ENCODE measurements around the gene TMEM87A.

The TMEM87A gene

DNA sequence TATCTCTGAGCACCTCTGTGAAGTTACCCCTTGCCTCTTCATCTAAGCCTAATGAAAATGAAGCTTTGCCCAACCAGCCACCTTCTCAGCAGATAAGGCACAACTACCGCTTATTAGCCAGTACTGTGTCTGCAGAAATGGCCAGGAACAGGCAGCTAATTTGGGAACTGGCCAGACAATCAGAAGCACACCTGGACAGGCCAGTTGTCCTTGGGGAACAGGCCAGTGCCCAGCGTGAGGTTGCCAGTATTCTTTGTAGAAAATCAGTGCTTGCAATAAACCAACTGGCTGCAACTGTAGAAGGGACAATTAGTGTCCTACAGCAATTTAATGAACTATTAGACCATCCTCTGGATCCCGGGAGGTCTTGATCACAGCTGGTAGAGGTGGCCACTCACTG, 10.4 kb upstream of the TMEM87A start:
- DNase-seq = no peak
- CTCF ChIA-PET = no interaction called here
- H3K4me3 ChIP-seq (ENCODE audit: control insufficient read depth in 1 of 7, extremely low read depth in 1 of 7, insufficient read depth in 4 of 7, low read depth in 2 of 7, low read length in 6 of 7) = no peak overlapping the region
- no peaks in the 10 kb centered on the region for H3K27me3 ChIP-seq (replicated peaks in 2 of 5; ENCODE audit: control insufficient read depth in 4 of 5, insufficient read depth in 5 of 5, low read length in 4 of 5)
- POLR2A ChIA-PET = no interaction called here
- H3K36me3 ChIP-seq (ENCODE audit: control insufficient read depth in 4 of 4, insufficient read depth in 4 of 4, low read length in 3 of 4) = peaks cover 14 to 28% (median 19%) of the 10 kb centered on the region in 4 experiments
- H3K27ac ChIP-seq (ENCODE audit: insufficient read depth in 1 of 2, low read depth in 1 of 2, low read length in 2 of 2, poor library complexity in 1 of 2, severe bottlenecking in 2 of 2) = no peak overlapping the region
- peaks cover 0 to 10% (median 4%) of the 10 kb centered on the region in 4 experiments for H3K4me1 ChIP-seq (ENCODE audit: control extremely low read depth in 1 of 4, control insufficient read depth in 4 of 4, insufficient read depth in 4 of 4, low read length in 3 of 4)
- 100% methylated on average over 2 of the region's 3 CpGs for WGBS (ENCODE audit: insufficient coverage)
- no peaks in the 10 kb centered on the region for H3K9me3 ChIP-seq (ENCODE audit: control extremely low read depth in 1 of 5, control insufficient read depth in 4 of 5, insufficient read depth in 2 of 5, low read depth in 1 of 5, low read length in 4 of 5)

DNA sequence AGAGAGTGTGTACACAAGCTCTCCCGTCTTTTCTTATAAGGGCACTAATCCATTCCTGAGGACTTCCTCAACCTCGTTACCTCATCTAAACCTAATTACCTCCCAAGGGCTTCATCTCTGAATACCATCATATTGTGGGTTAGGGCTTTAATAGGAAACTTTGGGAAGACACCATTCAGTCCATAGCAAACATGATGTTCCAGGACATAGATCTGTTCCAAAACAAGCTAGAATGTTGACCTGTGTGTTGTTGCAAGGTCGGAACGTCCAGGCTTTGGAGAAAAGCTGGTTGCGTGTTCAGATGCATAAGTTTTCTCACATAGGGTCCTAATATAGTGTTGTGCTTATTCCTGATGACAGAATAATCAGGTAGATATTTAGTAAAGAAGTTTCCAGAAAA, 9.7 kb upstream of the TMEM87A start:
- H3K36me3 ChIP-seq (ENCODE audit: control insufficient read depth in 4 of 4, insufficient read depth in 4 of 4, low read length in 3 of 4) = peaks cover 13 to 30% (median 19%) of the 10 kb centered on the region in 4 experiments
- no peak overlapping the region for H3K4me3 ChIP-seq (ENCODE audit: control insufficient read depth in 1 of 7, extremely low read depth in 1 of 7, insufficient read depth in 4 of 7, low read depth in 2 of 7, low read length in 6 of 7)
- POLR2A ChIA-PET = no interaction called here
- H3K9me3 ChIP-seq (ENCODE audit: control extremely low read depth in 1 of 5, control insufficient read depth in 4 of 5, insufficient read depth in 2 of 5, low read depth in 1 of 5, low read length in 4 of 5) = no peaks in the 10 kb centered on the region
- no peaks in the 10 kb centered on the region for H3K27me3 ChIP-seq (replicated peaks in 2 of 5; ENCODE audit: control insufficient read depth in 4 of 5, insufficient read depth in 5 of 5, low read length in 4 of 5)
- no peak for DNase-seq
- CTCF ChIA-PET = interaction anchor here (0.5 kb wide), 1 partner anchor 233 kb away, joined by 3 read pairs; no protein-coding TSS in a partner anchor
- peaks cover 0 to 10% (median 4%) of the 10 kb centered on the region in 4 experiments for H3K4me1 ChIP-seq (ENCODE audit: control extremely low read depth in 1 of 4, control insufficient read depth in 4 of 4, insufficient read depth in 4 of 4, low read length in 3 of 4)
- 67% methylated on average over 3 of the region's 5 CpGs for WGBS (ENCODE audit: insufficient coverage)
- no peak overlapping the region for H3K27ac ChIP-seq (ENCODE audit: insufficient read depth in 1 of 2, low read depth in 1 of 2, low read length in 2 of 2, poor library complexity in 1 of 2, severe bottlenecking in 2 of 2)

DNA sequence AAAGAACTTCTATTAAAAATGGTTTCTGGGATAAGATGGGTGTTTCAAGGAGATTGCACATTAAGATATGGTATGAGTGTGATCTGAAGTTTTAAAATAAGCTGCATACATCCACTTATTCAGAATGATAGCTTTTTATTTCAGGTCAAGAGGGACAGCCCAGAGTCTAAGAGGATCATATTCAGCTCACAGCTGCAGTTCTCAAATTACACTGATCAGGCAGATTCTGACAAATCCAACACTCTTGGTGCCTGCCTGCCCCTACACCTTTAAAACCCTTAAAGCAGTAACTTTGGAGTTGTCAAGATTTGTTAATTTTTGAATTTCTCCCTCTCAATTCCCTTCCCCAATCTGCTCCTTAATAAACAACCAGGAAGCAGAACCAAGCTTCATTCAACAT, 9.1 kb upstream of the TMEM87A start:
- Histone ChIP-seq H3K4me3 (ENCODE audit: control insufficient read depth in 1 of 7, extremely low read depth in 1 of 7, insufficient read depth in 4 of 7, low read depth in 2 of 7, low read length in 6 of 7) (no peak overlapping the region), H3K27me3 (replicated peaks in 2 of 5; ENCODE audit: control insufficient read depth in 4 of 5, insufficient read depth in 5 of 5, low read length in 4 of 5) (no peaks in the 10 kb centered on the region), H3K36me3 (ENCODE audit: control insufficient read depth in 4 of 4, insufficient read depth in 4 of 4, low read length in 3 of 4) (peaks cover 13 to 27% (median 19%) of the 10 kb centered on the region in 4 experiments), H3K4me1 (ENCODE audit: control extremely low read depth in 1 of 4, control insufficient read depth in 4 of 4, insufficient read depth in 4 of 4, low read length in 3 of 4) (peaks cover 0 to 10% (median 4%) of the 10 kb centered on the region in 4 experiments), H3K27ac (ENCODE audit: insufficient read depth in 1 of 2, low read depth in 1 of 2, low read length in 2 of 2, poor library complexity in 1 of 2, severe bottlenecking in 2 of 2) (no peak overlapping the region), H3K9me3 (ENCODE audit: control extremely low read depth in 1 of 5, control insufficient read depth in 4 of 5, insufficient read depth in 2 of 5, low read depth in 1 of 5, low read length in 4 of 5) (no peaks in the 10 kb centered on the region)
- ChIA-PET CTCF (interaction anchor here (0.5 kb wide), 1 partner anchor 234 kb away, joined by 3 read pairs; no protein-coding TSS in a partner anchor), POLR2A (no interaction called here)
- no peak for DNase-seq

- H3K4me1 ChIP-seq (ENCODE audit: control extremely low read depth in 1 of 4, control insufficient read depth in 4 of 4, insufficient read depth in 4 of 4, low read length in 3 of 4) = peaks cover 7 to 29% (median 18%) of the 10 kb centered on the region in 4 experiments
- ChIA-PET CTCF (interaction anchor here (0.8 kb wide), 1 partner anchor 10 kb away, joined by 3 read pairs; no protein-coding TSS in a partner anchor), POLR2A (interaction anchor here (1.0 kb wide), 1 partner anchor 26 kb away, joined by 4 read pairs; no protein-coding TSS in a partner anchor)
- no peak overlapping the region for H3K4me3 ChIP-seq (ENCODE audit: control insufficient read depth in 1 of 7, extremely low read depth in 1 of 7, insufficient read depth in 4 of 7, low read depth in 2 of 7, low read length in 6 of 7)
- DNase-seq = peak; percentile 11 to 71 (median 64)
- H3K36me3 ChIP-seq (ENCODE audit: control insufficient read depth in 4 of 4, insufficient read depth in 4 of 4, low read length in 3 of 4) = peaks cover 9 to 27% (median 18%) of the 10 kb centered on the region in 4 experiments
- H3K27me3 ChIP-seq (replicated peaks in 2 of 5; ENCODE audit: control insufficient read depth in 4 of 5, insufficient read depth in 5 of 5, low read length in 4 of 5) = no peaks in the 10 kb centered on the region
- WGBS (ENCODE audit: insufficient coverage) = no CpG with 5 or more reads among the region's 3 CpGs
- peak overlapping the region in 1 of 2 experiments; percentile 32 for H3K27ac ChIP-seq (ENCODE audit: insufficient read depth in 1 of 2, low read depth in 1 of 2, low read length in 2 of 2, poor library complexity in 1 of 2, severe bottlenecking in 2 of 2)
- H3K9me3 ChIP-seq (ENCODE audit: control extremely low read depth in 1 of 5, control insufficient read depth in 4 of 5, insufficient read depth in 2 of 5, low read depth in 1 of 5, low read length in 4 of 5) = no peaks in the 10 kb centered on the region
These were observed 6.0 kb upstream of the TMEM87A start for GRCh38 chr15:42279234-42279723.

DNA sequence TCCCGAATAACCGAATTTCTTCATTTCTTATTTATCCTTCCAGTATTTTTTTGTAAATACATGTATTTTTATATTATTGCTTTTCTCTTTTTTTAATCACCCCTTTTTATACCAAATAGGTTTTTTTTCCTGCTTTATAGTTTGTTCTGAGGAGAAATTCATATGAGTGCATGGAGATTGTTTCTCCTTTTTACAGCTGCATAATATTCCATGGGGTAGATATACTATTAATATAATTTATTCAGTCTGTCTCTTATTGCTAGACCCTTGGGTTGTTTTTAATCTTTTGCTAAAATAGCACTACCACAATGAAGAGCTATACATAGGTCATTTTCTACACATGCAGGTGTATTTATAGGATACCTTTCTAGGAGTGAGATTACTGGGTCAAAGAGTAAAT, 3.5 kb upstream of the TMEM87A start:
- H3K27ac ChIP-seq (ENCODE audit: insufficient read depth in 1 of 2, low read depth in 1 of 2, low read length in 2 of 2, poor library complexity in 1 of 2, severe bottlenecking in 2 of 2) = no peak overlapping the region
- ChIA-PET CTCF (interaction anchor here (0.9 kb wide), 1 partner anchor 11 kb away, joined by 3 read pairs; no protein-coding TSS in a partner anchor), POLR2A (no interaction called here)
- H3K36me3 ChIP-seq (ENCODE audit: control insufficient read depth in 4 of 4, insufficient read depth in 4 of 4, low read length in 3 of 4) = peaks cover 5 to 14% (median 11%) of the 10 kb centered on the region in 4 experiments
- peaks cover 7 to 45% (median 31%) of the 10 kb centered on the region in 4 experiments for H3K4me1 ChIP-seq (ENCODE audit: control extremely low read depth in 1 of 4, control insufficient read depth in 4 of 4, insufficient read depth in 4 of 4, low read length in 3 of 4)
- no peaks in the 10 kb centered on the region for H3K9me3 ChIP-seq (ENCODE audit: control extremely low read depth in 1 of 5, control insufficient read depth in 4 of 5, insufficient read depth in 2 of 5, low read depth in 1 of 5, low read length in 4 of 5)
- no CpG with 5 or more reads among the region's 2 CpGs for WGBS (ENCODE audit: insufficient coverage)
- no peak overlapping the region for H3K4me3 ChIP-seq (ENCODE audit: control insufficient read depth in 1 of 7, extremely low read depth in 1 of 7, insufficient read depth in 4 of 7, low read depth in 2 of 7, low read length in 6 of 7)
- DNase-seq = no peak
- no peaks in the 10 kb centered on the region for H3K27me3 ChIP-seq (replicated peaks in 2 of 5; ENCODE audit: control insufficient read depth in 4 of 5, insufficient read depth in 5 of 5, low read length in 4 of 5)

DNA sequence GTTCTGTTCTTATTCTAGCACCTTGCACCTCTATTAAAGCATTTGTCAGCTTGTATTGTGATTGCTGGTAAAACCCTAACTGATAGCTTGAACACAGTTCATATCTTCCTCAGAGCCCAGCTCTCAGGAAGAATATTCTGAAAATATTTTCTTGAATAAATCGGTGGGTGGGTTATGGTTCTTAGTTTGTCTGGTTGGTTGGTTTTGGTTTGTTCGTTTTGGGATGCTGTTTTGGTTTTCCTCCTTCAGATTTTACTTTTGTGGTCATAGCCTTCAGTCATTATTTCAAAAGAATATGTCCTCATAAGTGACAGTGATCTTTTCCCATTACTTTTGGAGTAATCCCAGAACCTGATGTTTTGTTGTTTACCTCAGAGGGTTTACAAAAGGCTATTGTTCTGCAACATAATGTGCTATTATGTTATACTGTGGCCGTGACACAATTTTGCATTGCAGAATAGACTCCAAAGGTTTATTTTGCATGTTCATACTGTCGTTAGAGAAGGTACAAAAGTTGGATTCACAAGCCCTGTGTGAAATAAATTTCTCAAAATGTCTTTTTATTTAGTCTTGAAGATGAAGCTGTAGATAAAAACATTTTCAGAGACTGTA, 2.7 kb upstream of the TMEM87A start:
- peak overlapping the region; percentile 9 to 93 for H3K27ac ChIP-seq (ENCODE audit: insufficient read depth in 1 of 2, low read depth in 1 of 2, low read length in 2 of 2, poor library complexity in 1 of 2, severe bottlenecking in 2 of 2)
- DNase-seq = no peak
- ChIA-PET CTCF (interaction anchor here (0.9 to 1.1 kb wide), 2 partner anchors 10 to 49 kb away, joined by 3 read pairs; no protein-coding TSS in a partner anchor), POLR2A (no interaction called here)
- H3K27me3 ChIP-seq (replicated peaks in 2 of 5; ENCODE audit: control insufficient read depth in 4 of 5, insufficient read depth in 5 of 5, low read length in 4 of 5) = no peaks in the 10 kb centered on the region
- peak overlapping the region in 5 of 7 experiments; percentile 25 to 100 (median 97) for H3K4me3 ChIP-seq (ENCODE audit: control insufficient read depth in 1 of 7, extremely low read depth in 1 of 7, insufficient read depth in 4 of 7, low read depth in 2 of 7, low read length in 6 of 7)
- H3K9me3 ChIP-seq (ENCODE audit: control extremely low read depth in 1 of 5, control insufficient read depth in 4 of 5, insufficient read depth in 2 of 5, low read depth in 1 of 5, low read length in 4 of 5) = no peaks in the 10 kb centered on the region
- WGBS (ENCODE audit: insufficient coverage) = 72% methylated on average over 2 of the region's 4 CpGs
- peaks cover 3 to 11% (median 7%) of the 10 kb centered on the region in 4 experiments for H3K36me3 ChIP-seq (ENCODE audit: control insufficient read depth in 4 of 4, insufficient read depth in 4 of 4, low read length in 3 of 4)
- peaks cover 10 to 50% (median 32%) of the 10 kb centered on the region in 4 experiments for H3K4me1 ChIP-seq (ENCODE audit: control extremely low read depth in 1 of 4, control insufficient read depth in 4 of 4, insufficient read depth in 4 of 4, low read length in 3 of 4)

- Histone ChIP-seq H3K4me3 (ENCODE audit: control insufficient read depth in 1 of 7, extremely low read depth in 1 of 7, insufficient read depth in 4 of 7, low read depth in 2 of 7, low read length in 6 of 7) (peak overlapping the region in 6 of 7 experiments; percentile 79 to 100 (median 98)), H3K27me3 (replicated peaks in 2 of 5; ENCODE audit: control insufficient read depth in 4 of 5, insufficient read depth in 5 of 5, low read length in 4 of 5) (no peaks in the 10 kb centered on the region), H3K4me1 (ENCODE audit: control extremely low read depth in 1 of 4, control insufficient read depth in 4 of 4, insufficient read depth in 4 of 4, low read length in 3 of 4) (peaks cover 10 to 51% (median 32%) of the 10 kb centered on the region in 4 experiments), H3K27ac (ENCODE audit: insufficient read depth in 1 of 2, low read depth in 1 of 2, low read length in 2 of 2, poor library complexity in 1 of 2, severe bottlenecking in 2 of 2) (peak overlapping the region; percentile 85 to 93), H3K36me3 (ENCODE audit: control insufficient read depth in 4 of 4, insufficient read depth in 4 of 4, low read length in 3 of 4) (peaks cover 0 to 6% (median 3%) of the 10 kb centered on the region in 4 experiments), H3K9me3 (ENCODE audit: control extremely low read depth in 1 of 5, control insufficient read depth in 4 of 5, insufficient read depth in 2 of 5, low read depth in 1 of 5, low read length in 4 of 5) (no peaks in the 10 kb centered on the region)
- POLR2A ChIA-PET = no interaction called here
- DNase-seq = no peak
- WGBS (ENCODE audit: insufficient coverage) = 79% methylated on average over 5 of the region's 6 CpGs
- CTCF ChIA-PET = interaction anchor here (1.1 kb wide), 1 partner anchor 15 kb away, joined by 4 read pairs; no protein-coding TSS in a partner anchor
These were observed 1.4 kb upstream of the TMEM87A start for GRCh38 chr15:42274702-42274989.

Data from common myeloid progenitor, CD34-positive (primary cell).